PC-9 (cell line): ENCODE data around the gene JPT1.
"Not testable (repeated sequence)": the region's sequence is repeated elsewhere in the genome, so short reads cannot be mapped to it uniquely, and the experiment has no call there.

Experiments used
- EZH2 ChIP-seq: fragments of 200-600 bp; sonication (generic); IDR thresholded peaks from 2 replicates; pipeline ENCODE4 v1.8.0; 2017; ENCODE audit warnings: antibody characterized with exemption, low read depth
- TF ChIP-seq, protein P1 (sequence below): fragments of 200-600 bp; sonication (generic); conservative IDR thresholded peaks from 2 replicates; pipeline ENCODE4 v1.6.1; 2017; ENCODE audit warnings: mixed run types, antibody characterized with exemption, mild to moderate bottlenecking, moderate library complexity

DNA sequence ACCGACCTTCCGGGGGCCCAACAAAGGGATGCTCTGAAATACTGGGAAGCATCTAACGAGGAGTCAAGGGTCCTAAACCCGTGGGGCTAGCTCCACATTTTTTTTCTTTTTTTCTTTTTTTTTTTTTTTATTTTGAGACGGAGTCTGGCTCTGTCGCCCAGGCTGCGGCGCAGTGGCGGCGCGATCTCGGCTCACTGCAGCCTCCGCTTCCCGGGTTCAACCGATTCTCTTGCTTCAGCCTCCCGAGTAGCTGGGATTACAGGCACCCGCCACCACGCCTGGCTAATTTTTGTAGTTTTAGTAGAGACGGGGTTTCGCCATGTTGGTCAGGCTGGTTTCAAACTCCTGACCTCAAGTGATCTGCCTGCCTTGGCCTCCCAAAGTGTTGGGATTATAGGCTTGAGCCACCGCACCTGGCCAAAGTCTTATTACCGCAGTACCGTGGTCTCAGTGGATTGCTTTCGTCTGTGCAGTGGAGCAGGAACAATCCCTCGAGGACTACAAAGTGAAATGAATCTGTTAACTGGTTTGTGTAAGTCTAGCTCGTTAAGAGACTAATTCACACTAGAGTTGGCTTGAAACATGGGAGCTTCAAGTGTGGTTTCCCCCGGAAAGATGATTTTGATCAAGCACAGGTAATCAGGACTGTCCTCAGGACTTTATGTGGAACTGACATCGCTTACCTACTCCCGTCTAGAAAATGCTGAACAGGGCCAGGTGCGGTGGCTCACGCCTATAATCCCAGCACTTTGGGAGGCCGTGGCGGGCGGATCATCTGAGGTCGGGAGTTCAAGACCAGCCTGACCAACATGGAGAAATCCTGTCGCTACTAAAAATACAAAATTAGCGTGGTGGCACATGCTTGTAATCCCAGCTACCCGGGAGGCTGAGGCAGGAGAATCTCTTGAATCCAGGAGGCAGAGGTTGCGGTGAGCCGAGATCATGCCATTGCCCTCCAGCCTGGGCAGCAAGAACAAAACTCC lies 22.0 kb downstream of the JPT1 start:
- TF ChIP-seq, protein P1, sequence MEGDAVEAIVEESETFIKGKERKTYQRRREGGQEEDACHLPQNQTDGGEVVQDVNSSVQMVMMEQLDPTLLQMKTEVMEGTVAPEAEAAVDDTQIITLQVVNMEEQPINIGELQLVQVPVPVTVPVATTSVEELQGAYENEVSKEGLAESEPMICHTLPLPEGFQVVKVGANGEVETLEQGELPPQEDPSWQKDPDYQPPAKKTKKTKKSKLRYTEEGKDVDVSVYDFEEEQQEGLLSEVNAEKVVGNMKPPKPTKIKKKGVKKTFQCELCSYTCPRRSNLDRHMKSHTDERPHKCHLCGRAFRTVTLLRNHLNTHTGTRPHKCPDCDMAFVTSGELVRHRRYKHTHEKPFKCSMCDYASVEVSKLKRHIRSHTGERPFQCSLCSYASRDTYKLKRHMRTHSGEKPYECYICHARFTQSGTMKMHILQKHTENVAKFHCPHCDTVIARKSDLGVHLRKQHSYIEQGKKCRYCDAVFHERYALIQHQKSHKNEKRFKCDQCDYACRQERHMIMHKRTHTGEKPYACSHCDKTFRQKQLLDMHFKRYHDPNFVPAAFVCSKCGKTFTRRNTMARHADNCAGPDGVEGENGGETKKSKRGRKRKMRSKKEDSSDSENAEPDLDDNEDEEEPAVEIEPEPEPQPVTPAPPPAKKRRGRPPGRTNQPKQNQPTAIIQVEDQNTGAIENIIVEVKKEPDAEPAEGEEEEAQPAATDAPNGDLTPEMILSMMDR: not testable (repeated sequence)
- TF ChIP-seq EZH2: not testable (repeated sequence)
